Aorta (tissue), 5 donors: ENCODE results near the gene VSIG4. TPM values are rescaled to one million over a fixed set of nuclear protein-coding genes. Genes with fewer than 3 reads are reported as not detected.

ENCODE experiments used
- ATAC-seq: fragments of 200-7000 bp; cut with Tn5 transposase; one replicate; pipeline ENCODE4 v1.9.1; 2022; ENCODE audit warnings: moderate library complexity; ENCODE audit not compliant: low FRiP score
- DNase-seq, 2 donors: peaks; one replicate each; pipeline ENCODE4 v3.0.0-alpha.2; 2020
- H3K27ac ChIP-seq, 2 donors: one replicate each; pipeline ENCODE4 v1.5.1; 2013; ENCODE audit warnings: low read length in 2 of 2, mild to moderate bottlenecking in 2 of 2, moderate library complexity in 2 of 2, control low read depth in 1 of 2, inconsistent platforms in 1 of 2, low read depth in 1 of 2
- H3K27me3 ChIP-seq, 2 donors: one replicate each; pipeline ENCODE4 v1.6.1; 2013; ENCODE audit warnings: control low read depth in 1 of 2, low read length in 1 of 2, mild to moderate bottlenecking in 1 of 2, moderate library complexity in 1 of 2; ENCODE audit not compliant: insufficient read depth in 2 of 2, control insufficient read depth in 1 of 2
- H3K36me3 ChIP-seq, 2 donors: one replicate each; pipeline ENCODE4 v1.6.1; 2013; ENCODE audit warnings: control low read depth in 1 of 2, low read length in 1 of 2, mild to moderate bottlenecking in 1 of 2; ENCODE audit not compliant: insufficient read depth in 2 of 2, control insufficient read depth in 1 of 2
- H3K4me1 ChIP-seq, 2 donors: one replicate each; pipeline ENCODE4 v1.6.1; 2013; ENCODE audit warnings: low read length in 2 of 2, control low read depth in 1 of 2, mild to moderate bottlenecking in 1 of 2, moderate library complexity in 1 of 2; ENCODE audit not compliant: insufficient read depth in 2 of 2, control insufficient read depth in 1 of 2
- H3K4me3 ChIP-seq, 2 donors: one replicate each; pipeline ENCODE4 v1.5.1; 2013; ENCODE audit warnings: low read length in 2 of 2, control low read depth in 1 of 2, mild to moderate bottlenecking in 1 of 2
- H3K9me3 ChIP-seq: one replicate; pipeline ENCODE4 v1.6.1; 2013; ENCODE audit warnings: mild to moderate bottlenecking, low read length; ENCODE audit not compliant: control insufficient read depth
- WGBS, 2 donors: extraction: QIAGEN DNeasy Blood & Tissue Kit; methylation state at CpG; one replicate each; pipeline ENCODE4 v1.1.7; 2013; 5-methylcytosine and 5-hydroxymethylcytosine counted together
- intact Hi-C, 2 donors: fragments of 100-400 bp; cut with DNase I; formaldehyde crosslinking; loops; one replicate each; pipeline versions ENCODE4 v1.14.2 to v1.15.0; 2022
- polyA plus RNA-seq, 2 donors: library from polyadenylated mRNA; stranded (reverse); fragments of 200-250 nt; gene quantifications; one replicate each; pipeline ENCODE4 v1.2.3, GENCODE V29; 2013
- total RNA-seq, 2 donors: library from RNA; stranded (reverse); fragmentation: NEBNext Ultra II Directional; extraction: Animal tissue kit (Norgen Biotek cat#: 25700); gene quantifications; one replicate each; pipeline ENCODE4 v1.2.1, GENCODE V29; 2021
- donor health status: healthy with polysubstance abuse.
- donor health status: Bipolar disorder and iron deficiency.
- donor health status: DM: no; HTN: no; CAD: no.
- donor health status: DM: no; HTN: no; CAD: no.
- donor health status: DM: yes; HTN: yes; CAD: no.

VSIG4 gene
- total and polyA plus RNA-seq, 4 donors, result 20.6 to 115 (median 109) TPM

DNA sequence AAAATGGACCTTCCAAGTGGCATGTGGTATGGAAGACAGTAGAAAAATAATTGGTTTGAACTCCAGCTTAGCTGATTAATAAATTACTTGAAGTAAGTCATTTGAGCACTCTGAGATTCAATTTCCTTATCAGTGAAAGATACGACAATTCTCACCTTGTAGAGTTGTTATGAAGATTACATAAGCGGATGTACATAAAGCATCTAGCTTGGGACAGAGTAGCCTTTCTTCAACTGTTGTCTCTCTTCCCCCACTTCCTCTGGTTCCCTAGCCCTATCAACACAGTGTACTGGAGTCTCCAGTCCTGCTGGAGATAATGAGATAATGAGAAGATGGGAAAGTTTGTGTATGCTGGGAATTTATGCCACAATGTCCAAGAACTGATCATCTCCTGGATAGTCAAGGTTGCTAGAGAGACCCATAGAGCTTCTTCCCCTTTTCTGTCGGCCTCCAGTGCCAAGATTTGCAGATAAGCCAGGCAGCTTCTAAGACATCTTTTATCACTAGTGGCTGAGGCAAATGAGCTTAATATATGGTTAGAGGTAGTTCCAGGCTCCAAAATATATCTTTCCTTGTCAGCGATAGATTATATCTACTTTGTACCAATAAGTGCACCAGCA, 33.9 kb downstream of the VSIG4 start:
- no peaks in the 10 kb centered on the region for H3K4me1 ChIP-seq
- no peak for DNase-seq
- H3K27ac ChIP-seq, result no peak overlapping the region
- no peaks in the 10 kb centered on the region for H3K36me3 ChIP-seq
- no peaks in the 10 kb centered on the region for H3K27me3 ChIP-seq
- intact Hi-C loops, result no loop called here
- no peak overlapping the region for H3K4me3 ChIP-seq
- 75 to 87% methylated on average over 4 of the region's 4 CpGs for WGBS, 2 donors
- no peaks in the 10 kb centered on the region for H3K9me3 ChIP-seq
- ATAC-seq, result no peak

DNA sequence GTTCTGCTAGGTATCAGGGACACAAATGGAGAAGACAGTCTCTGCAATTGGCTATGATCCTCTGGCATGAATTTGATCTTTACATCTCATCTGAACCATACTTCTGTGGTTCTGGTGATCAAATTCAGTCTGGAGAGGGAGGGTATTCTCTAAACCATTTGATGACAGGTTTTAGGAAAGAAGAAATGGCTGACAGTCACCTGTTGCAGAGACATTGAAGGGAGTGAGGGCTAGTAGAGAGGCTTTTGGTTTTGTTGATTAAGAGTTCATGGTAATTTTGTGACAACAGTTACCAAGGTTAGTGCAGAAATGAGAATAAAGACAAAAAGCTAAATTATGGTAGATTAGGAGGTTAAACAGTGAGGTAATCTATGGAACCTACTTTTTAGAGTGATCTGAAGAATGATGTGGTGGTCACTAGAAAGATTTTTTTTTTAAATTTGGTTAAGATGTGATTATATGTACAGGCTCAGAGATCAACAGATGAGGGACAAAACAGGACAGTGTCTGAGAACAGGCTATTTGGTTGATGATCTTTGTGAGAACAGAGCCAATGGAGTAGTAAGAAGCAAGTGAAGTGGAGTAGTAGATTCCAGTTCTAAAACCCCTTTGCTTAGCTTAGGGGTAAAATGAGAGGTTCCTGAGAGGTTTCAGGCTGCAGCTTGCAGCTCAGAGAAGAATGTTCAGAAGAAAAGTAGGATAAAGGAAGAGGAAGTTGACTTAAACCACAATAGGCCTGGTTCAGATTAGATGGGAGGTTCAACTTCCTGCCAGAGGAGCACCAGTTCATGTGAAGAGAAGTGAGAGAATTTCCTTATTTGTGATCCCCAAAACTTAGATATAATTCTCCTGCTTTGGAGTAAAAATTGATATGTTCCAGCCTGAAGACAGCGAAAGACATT, 34.7 kb downstream of the VSIG4 start:
- DNase-seq, result no peak
- Histone ChIP-seq H3K4me1 (no peaks in the 10 kb centered on the region), H3K27me3 (no peaks in the 10 kb centered on the region), H3K27ac (no peak overlapping the region), H3K9me3 (no peaks in the 10 kb centered on the region), H3K36me3 (no peaks in the 10 kb centered on the region), H3K4me3 (no peak overlapping the region)
- intact Hi-C loops, result no loop called here
- 83 to 97% methylated on average over 1 of the region's 1 CpG for WGBS, 2 donors
- ATAC-seq, result no peak

DNA sequence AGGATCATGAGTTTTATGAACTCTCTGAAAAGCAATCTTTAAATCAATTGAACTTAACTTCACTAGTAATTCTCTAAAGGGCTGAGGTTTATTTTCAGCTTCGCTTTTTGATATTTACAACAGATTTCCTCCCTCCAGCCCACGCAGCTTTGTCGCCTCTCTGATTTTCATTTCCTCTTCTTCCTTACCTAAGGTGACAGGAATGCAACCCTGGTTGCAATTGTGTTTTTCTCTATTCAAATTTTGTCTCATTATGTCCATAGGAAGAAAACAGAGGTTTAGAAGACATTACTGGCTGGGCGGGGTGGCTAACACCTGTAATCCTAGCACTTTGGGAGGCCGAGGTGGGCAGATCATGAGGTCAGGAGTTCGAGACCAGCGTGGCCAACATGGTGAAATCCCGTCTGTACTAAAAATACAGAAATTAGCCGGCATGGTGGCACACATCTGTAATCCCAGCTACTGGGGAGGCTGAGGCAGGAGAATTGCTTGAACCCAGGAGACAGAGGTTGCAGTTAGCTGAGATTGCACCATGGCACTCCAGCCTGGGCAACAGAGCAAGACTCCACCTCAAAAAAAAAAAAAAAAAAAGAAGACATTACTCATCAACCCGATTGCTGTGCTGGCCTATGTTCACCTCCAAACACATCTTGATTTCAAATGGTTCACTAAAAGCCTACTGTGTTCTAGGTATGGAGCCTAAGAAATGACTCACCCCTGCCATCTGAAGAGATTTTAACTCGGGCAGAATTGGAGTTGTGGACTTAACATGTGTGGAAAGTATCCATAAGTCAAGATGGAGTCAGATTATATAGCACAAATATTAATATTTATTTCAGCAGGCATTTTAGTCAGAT, 36.8 kb downstream of the VSIG4 start:
- Histone ChIP-seq H3K9me3 (no peaks in the 10 kb centered on the region), H3K4me1 (no peaks in the 10 kb centered on the region), H3K36me3 (no peaks in the 10 kb centered on the region), H3K27me3 (no peaks in the 10 kb centered on the region), H3K27ac (no peak overlapping the region), H3K4me3 (no peak overlapping the region)
- intact Hi-C loops, result no loop called here
- DNase-seq (no peak), ATAC-seq (no peak)
- 78 to 88% methylated on average over 11 of the region's 11 CpGs for WGBS, 2 donors

DNA sequence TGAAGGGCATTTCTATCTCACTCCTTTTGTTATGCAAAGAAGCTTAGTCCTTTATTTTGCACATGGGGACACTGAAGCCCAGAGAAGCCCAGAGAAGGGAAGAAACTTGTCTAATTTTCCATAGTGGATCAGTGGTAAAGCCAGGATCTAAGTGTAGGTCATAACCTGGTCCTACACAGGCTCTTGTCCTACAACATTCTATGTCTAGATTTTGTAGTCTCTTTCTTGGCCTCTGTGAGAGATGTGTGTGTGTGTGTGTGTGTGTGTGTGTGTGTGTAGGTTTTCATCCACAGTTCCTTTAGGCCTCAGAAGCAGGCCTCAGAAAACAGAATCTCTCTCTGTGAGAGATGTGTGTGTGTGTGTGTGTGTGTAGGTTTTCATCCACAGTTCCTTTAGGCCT, 38.3 kb downstream of the VSIG4 start:
- Histone ChIP-seq H3K4me3 (no peak overlapping the region), H3K9me3 (no peaks in the 10 kb centered on the region), H3K36me3 (no peaks in the 10 kb centered on the region), H3K27me3 (no peaks in the 10 kb centered on the region), H3K27ac (no peak overlapping the region), H3K4me1 (no peaks in the 10 kb centered on the region)
- ATAC-seq (no peak), DNase-seq (no peak)
- intact Hi-C loops, result no loop called here

DNA sequence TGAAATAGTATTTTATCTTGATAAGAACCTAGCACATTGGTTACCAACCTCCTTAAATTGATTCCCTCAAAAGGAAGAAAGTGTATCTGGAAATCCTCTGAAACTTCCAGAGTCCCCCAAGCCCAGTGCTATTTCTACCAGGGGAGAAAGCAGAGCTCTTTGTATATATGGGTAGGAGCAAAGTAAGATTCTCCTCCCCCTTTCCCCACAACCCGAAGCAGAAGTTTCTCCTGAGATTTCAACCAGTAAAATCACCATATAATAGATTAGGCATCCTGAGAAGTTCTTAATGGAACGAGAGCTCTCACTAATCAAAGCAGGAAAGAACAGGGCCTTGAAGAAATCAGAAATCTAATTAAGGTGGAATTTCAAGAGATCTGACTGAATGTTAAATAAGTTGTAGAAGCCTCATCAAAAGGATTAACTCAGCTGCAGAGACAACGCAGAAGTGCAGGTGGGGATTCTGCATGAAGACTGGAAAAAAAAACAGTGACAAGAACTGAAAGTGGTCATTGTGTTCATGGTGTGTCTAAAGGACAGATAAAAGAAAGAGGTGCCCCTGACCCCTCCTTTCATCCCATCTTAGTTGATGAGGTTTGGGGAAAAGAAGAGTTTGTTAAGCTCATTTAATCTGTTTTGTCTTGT, 39.1 kb downstream of the VSIG4 start:
- H3K4me3 ChIP-seq, result no peak overlapping the region
- H3K27me3 ChIP-seq, result no peaks in the 10 kb centered on the region
- H3K36me3 ChIP-seq, result no peaks in the 10 kb centered on the region
- no peaks in the 10 kb centered on the region for H3K9me3 ChIP-seq
- DNase-seq (no peak), ATAC-seq (no peak)
- no peak overlapping the region for H3K27ac ChIP-seq
- intact Hi-C loops, result no loop called here
- no peaks in the 10 kb centered on the region for H3K4me1 ChIP-seq
- 52 to 68% methylated on average over 3 of the region's 3 CpGs for WGBS, 2 donors

DNA sequence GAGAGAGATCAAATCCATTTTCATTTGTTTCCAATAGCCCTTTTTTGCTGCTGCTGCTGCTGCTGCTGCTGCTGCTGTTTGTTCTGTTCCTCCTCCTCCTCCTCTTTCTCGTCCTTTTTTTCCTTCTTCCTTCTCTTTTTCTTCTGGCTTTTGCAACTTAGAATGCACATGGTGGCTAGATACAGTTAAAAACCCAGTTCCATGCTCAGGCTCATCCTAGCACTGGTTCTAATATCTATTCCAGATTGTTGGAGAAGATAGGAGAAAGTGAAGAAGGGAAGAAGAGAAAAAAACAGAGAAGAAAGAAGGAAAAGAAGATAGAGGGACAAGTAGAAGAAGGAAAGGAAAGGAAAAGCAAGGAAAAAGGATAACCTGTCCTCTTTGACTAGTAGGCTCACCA, 39.7 kb downstream of the VSIG4 start:
- Histone ChIP-seq H3K36me3 (no peaks in the 10 kb centered on the region), H3K27ac (no peak overlapping the region), H3K4me1 (no peaks in the 10 kb centered on the region), H3K27me3 (no peaks in the 10 kb centered on the region), H3K4me3 (no peak overlapping the region), H3K9me3 (no peaks in the 10 kb centered on the region)
- no peak for ATAC-seq
- WGBS, 2 donors, result 9 to 24% methylated on average over 1 of the region's 1 CpG
- intact Hi-C loops, result no loop called here
- DNase-seq, result no peak

DNA sequence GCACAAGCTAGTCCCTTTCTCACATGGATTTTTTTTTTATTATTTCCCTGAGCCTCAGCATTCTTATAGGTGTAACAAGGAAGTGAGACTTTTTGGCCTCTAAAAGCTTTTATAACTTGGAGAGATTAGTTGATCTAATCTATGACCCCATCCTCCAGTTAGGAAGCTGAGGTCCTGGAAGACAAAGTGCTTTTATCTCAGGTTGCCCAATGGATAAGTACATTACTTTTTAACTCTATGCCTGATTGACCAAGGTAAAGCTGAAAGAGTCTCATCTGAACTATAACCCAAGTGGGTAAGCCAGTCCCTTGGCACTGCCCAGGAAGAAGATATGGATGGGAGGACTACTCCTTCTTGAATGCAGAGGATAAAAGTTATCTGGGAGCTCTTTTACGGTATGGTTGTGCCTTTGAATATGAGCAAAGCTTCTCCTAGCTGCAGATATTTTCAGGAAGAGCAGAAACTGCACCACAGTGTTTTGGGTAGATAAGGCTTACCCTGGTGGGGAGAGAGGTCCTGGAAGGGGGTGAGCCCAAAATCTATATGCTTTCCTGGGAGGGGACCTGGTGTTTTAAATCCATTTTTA, 40.2 kb downstream of the VSIG4 start:
- Histone ChIP-seq H3K27me3 (no peaks in the 10 kb centered on the region), H3K9me3 (no peaks in the 10 kb centered on the region), H3K36me3 (no peaks in the 10 kb centered on the region), H3K4me3 (no peak overlapping the region), H3K4me1 (no peaks in the 10 kb centered on the region), H3K27ac (no peak overlapping the region)
- DNase-seq, result no peak
- intact Hi-C loops, result no loop called here
- 42 to 58% methylated on average over 1 of the region's 1 CpG for WGBS, 2 donors
- ATAC-seq, result no peak

DNA sequence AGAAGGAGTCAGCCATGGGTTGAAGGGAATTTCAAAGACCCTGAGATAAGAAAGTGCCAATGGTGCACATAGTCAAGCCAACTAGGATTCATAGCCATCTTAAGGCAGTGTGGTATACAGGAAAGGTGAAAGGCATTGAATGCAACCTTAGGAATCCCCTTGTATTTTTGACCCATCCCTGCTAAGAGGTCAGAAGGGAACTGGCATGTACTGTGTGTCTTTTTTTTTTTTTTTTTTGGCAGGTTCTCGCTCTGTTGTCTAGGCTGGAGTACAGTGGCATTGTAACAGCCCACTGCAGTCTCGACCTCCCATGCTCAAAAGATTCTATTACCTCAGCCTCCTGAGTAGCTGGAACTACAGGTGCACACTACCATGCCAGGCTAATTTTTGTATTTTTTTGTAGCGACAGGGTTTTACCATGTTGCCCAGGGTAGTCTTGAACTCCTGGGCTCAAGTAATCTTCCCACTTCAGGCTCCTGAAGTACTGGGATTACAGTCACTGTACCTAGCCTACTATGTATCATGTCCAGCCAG, 40.8 kb downstream of the VSIG4 start:
- ATAC-seq, result no peak
- intact Hi-C loops, result no loop called here
- H3K4me3 ChIP-seq, result no peak overlapping the region

More for the DNA sequence above, 40.8 kb downstream of the VSIG4 start:
- H3K4me1 ChIP-seq, result no peaks in the 10 kb centered on the region
- H3K27ac ChIP-seq, result no peak overlapping the region
- no peaks in the 10 kb centered on the region for H3K9me3 ChIP-seq
- no peak for DNase-seq
- H3K27me3 ChIP-seq, result no peaks in the 10 kb centered on the region
- H3K36me3 ChIP-seq, result no peaks in the 10 kb centered on the region
- 78 to 86% methylated on average over 3 of the region's 3 CpGs for WGBS, 2 donors
